Left forelimb (tissue), 1 donor: Measurements from ENCODE around the gene CBLN4.

Source experiments
- DNase-seq: peaks from one replicate; pipeline ENCODE4 v3.0.0-alpha.2; 2018; ENCODE audit warnings: low spot score

The CBLN4 gene

GRCh38 chr20:56005389-56005715 lies at the start of gene CBLN4:
Gene CBLN4, minus strand, starts transcription at chr20:56005519. Its CDS starts 1,348 bp downstream, at chr20:56004171.
- DNase-seq = no peak

GRCh38 chr20:56043227-56043626 lies 37.9 kb upstream of the CBLN4 start:
- no peak for DNase-seq

GRCh38 chr20:56032251-56032650 lies 26.9 kb upstream of the CBLN4 start:
- no peak for DNase-seq

GRCh38 chr20:56018716-56019115 lies 13.4 kb upstream of the CBLN4 start:
- no peak for DNase-seq

GRCh38 chr20:56018194-56018593 lies 12.9 kb upstream of the CBLN4 start:
- no peak for DNase-seq

GRCh38 chr20:56017560-56017959 lies 12.2 kb upstream of the CBLN4 start:
- no peak for DNase-seq

- no peak for DNase-seq
Observed at GRCh38 chr20:56014998-56015397, 9.7 kb upstream of the CBLN4 start.

GRCh38 chr20:56014151-56014550 lies 8.8 kb upstream of the CBLN4 start:
- no peak for DNase-seq

GRCh38 chr20:56004611-56005388 lies 519 bp downstream of the CBLN4 start:
- DNase-seq = no peak

GRCh38 chr20:56004007-56004406 lies 1.3 kb downstream of the CBLN4 start:
- DNase-seq = peak; percentile 68

- no peak for DNase-seq
Observed at GRCh38 chr20:56002908-56003800, 2.2 kb downstream of the CBLN4 start.

- no peak for DNase-seq
Observed at GRCh38 chr20:56001890-56002289, 3.4 kb downstream of the CBLN4 start.

GRCh38 chr20:56001106-56001785 lies 4.1 kb downstream of the CBLN4 start:
- DNase-seq = no peak

GRCh38 chr20:55978550-55978949 lies 26.8 kb downstream of the CBLN4 start:
- no peak for DNase-seq

GRCh38 chr20:55977690-55978459 lies 27.4 kb downstream of the CBLN4 start:
- DNase-seq = no peak

GRCh38 chr20:55974491-55975202 lies 30.7 kb downstream of the CBLN4 start:
- DNase-seq = no peak

GRCh38 chr20:55964790-55965189 lies 40.5 kb downstream of the CBLN4 start:
- DNase-seq = no peak

GRCh38 chr20:55961376-55962330 lies 43.7 kb downstream of the CBLN4 start:
- no peak for DNase-seq

- no peak for DNase-seq
Observed at GRCh38 chr20:55953201-55953600, 52.1 kb downstream of the CBLN4 start.

- no peak for DNase-seq
Observed at GRCh38 chr20:55947701-55948100, 57.6 kb downstream of the CBLN4 start.
